Liver (tissue), 3 donors: ENCODE data around the gene PRPF6.

Experiments
- NR2F2 ChIP-seq: IDR thresholded peaks from 2 replicates; pipeline ENCODE4 v1.6.1; 2016; ENCODE audit warnings: antibody characterized with exemption
- RXRA ChIP-seq, 2 donors: IDR thresholded peaks; 2 replicates each; pipeline ENCODE4 v1.6.1; 2017 to 2018; ENCODE audit warnings: antibody characterized with exemption in 2 of 2, mild to moderate bottlenecking in 1 of 2
- SP1 ChIP-seq: IDR thresholded peaks from 2 replicates; pipeline ENCODE4 v1.6.1; 2018; ENCODE audit warnings: antibody characterized with exemption, mild to moderate bottlenecking
- TF ChIP-seq, protein P1 (sequence below): fragments of 150-350 bp; IDR thresholded peaks from 2 replicates; pipeline ENCODE4 v1.5.1; 2017; ENCODE audit warnings: improper control_type of control experiment, low read depth, low read length; ENCODE audit not compliant: missing input control
- TF ChIP-seq, protein P2 (sequence below): IDR thresholded peaks from 2 replicates; pipeline ENCODE4 v1.6.1; 2016; ENCODE audit warnings: antibody characterized with exemption, mild to moderate bottlenecking
- donor health status: healthy.
- donor health status: healthy.

DNA sequence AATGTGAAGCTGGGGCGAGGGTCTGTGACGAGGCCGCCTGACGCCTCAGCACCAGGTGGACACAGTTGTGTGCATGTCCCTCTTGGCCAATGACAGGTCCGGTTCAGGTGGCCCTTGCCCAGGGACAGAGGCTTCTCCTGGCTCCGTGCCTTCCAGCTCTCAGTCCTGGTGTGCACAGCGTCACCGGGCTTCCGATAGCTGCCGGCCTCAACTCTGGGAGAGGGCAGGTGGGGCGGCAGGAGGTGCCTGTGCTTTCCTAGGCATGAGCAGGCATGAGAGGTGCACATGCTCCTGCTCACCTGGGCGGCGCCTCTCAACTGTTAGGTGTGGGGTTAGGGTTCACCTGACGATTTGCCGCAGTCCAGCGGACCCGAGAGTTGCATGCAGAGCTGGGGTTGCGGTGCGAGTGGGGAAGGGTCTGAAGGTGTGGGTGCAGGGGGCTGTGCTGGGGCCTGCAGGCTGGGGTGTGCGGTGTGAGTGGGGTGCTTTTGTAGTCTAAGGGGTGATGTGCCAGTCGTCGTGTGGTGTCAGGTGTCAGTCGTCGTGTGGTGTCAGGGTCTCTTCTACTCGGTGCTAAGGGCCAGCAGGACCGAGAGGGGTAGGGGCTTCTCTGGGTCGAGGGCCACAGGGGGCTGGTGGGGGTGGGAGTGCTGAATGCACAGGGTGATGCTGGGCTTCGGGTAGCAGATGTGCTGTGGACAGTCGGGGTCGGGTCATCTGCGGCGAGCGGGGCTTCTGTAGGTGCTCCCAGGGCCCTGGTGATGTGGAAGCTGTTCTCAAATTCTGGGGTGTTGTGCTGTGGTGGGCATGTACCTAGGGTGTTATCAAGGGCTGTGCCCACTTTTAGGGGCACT lies 72.3 kb downstream of the PRPF6 start:
- TF ChIP-seq, protein P1, sequence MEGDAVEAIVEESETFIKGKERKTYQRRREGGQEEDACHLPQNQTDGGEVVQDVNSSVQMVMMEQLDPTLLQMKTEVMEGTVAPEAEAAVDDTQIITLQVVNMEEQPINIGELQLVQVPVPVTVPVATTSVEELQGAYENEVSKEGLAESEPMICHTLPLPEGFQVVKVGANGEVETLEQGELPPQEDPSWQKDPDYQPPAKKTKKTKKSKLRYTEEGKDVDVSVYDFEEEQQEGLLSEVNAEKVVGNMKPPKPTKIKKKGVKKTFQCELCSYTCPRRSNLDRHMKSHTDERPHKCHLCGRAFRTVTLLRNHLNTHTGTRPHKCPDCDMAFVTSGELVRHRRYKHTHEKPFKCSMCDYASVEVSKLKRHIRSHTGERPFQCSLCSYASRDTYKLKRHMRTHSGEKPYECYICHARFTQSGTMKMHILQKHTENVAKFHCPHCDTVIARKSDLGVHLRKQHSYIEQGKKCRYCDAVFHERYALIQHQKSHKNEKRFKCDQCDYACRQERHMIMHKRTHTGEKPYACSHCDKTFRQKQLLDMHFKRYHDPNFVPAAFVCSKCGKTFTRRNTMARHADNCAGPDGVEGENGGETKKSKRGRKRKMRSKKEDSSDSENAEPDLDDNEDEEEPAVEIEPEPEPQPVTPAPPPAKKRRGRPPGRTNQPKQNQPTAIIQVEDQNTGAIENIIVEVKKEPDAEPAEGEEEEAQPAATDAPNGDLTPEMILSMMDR = no peak
- TF ChIP-seq NR2F2 (no peak), SP1 (no peak), RXRA (IDR thresholded peaks at IDR 0.05) (no peak)
- TF ChIP-seq, protein P2, sequence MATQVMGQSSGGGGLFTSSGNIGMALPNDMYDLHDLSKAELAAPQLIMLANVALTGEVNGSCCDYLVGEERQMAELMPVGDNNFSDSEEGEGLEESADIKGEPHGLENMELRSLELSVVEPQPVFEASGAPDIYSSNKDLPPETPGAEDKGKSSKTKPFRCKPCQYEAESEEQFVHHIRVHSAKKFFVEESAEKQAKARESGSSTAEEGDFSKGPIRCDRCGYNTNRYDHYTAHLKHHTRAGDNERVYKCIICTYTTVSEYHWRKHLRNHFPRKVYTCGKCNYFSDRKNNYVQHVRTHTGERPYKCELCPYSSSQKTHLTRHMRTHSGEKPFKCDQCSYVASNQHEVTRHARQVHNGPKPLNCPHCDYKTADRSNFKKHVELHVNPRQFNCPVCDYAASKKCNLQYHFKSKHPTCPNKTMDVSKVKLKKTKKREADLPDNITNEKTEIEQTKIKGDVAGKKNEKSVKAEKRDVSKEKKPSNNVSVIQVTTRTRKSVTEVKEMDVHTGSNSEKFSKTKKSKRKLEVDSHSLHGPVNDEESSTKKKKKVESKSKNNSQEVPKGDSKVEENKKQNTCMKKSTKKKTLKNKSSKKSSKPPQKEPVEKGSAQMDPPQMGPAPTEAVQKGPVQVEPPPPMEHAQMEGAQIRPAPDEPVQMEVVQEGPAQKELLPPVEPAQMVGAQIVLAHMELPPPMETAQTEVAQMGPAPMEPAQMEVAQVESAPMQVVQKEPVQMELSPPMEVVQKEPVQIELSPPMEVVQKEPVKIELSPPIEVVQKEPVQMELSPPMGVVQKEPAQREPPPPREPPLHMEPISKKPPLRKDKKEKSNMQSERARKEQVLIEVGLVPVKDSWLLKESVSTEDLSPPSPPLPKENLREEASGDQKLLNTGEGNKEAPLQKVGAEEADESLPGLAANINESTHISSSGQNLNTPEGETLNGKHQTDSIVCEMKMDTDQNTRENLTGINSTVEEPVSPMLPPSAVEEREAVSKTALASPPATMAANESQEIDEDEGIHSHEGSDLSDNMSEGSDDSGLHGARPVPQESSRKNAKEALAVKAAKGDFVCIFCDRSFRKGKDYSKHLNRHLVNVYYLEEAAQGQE = no peak
